ENCODE measurements around the gene ACAD9. TPM values are rescaled to one million over a fixed set of nuclear protein-coding genes. Genes with fewer than 3 reads are reported as not detected.

The ACAD9 gene
- total RNA-seq, 2 donors from 2014 or later, result 29.9 to 40.8 TPM

- TF ChIP-seq, protein P1, sequence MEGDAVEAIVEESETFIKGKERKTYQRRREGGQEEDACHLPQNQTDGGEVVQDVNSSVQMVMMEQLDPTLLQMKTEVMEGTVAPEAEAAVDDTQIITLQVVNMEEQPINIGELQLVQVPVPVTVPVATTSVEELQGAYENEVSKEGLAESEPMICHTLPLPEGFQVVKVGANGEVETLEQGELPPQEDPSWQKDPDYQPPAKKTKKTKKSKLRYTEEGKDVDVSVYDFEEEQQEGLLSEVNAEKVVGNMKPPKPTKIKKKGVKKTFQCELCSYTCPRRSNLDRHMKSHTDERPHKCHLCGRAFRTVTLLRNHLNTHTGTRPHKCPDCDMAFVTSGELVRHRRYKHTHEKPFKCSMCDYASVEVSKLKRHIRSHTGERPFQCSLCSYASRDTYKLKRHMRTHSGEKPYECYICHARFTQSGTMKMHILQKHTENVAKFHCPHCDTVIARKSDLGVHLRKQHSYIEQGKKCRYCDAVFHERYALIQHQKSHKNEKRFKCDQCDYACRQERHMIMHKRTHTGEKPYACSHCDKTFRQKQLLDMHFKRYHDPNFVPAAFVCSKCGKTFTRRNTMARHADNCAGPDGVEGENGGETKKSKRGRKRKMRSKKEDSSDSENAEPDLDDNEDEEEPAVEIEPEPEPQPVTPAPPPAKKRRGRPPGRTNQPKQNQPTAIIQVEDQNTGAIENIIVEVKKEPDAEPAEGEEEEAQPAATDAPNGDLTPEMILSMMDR (IDR thresholded peaks at IDR 0.05), result no peak
- ATAC-seq (ENCODE audit: insufficient number of reproducible peaks, low FRiP score, low read depth), result no peak
- H3K27me3 ChIP-seq (replicated peaks; ENCODE audit: insufficient read depth), result no peaks in the 10 kb centered on the region
These were observed 30.5 kb upstream of the ACAD9 start for GRCh38 chr3:128848936-128849335.

GRCh38 chr3:128849911-128850455 lies 29.4 kb upstream of the ACAD9 start:
- ATAC-seq (ENCODE audit: insufficient number of reproducible peaks, low FRiP score, low read depth) (no peak), DNase-seq (ENCODE audit: low spot score) (no peak)
- peaks cover 9 to 13% of the 10 kb centered on the region in 2 donors for H3K4me1 ChIP-seq (ENCODE audit: control insufficient read depth in 1 of 2, low read depth in 2 of 2)
- no peak overlapping the region for H3K27ac ChIP-seq
- no peaks in the 10 kb centered on the region for H3K27me3 ChIP-seq (replicated peaks; ENCODE audit: insufficient read depth)
- TF ChIP-seq, protein P1 (IDR thresholded peaks at IDR 0.05), result no peak
- H3K9me3 ChIP-seq, result peaks cover 10% of the 10 kb centered on the region
- H3K4me3 ChIP-seq, result no peak overlapping the region
- H3K36me3 ChIP-seq, result no peaks in the 10 kb centered on the region

More at GRCh38 chr3:128848936-128849335, 30.5 kb upstream of the ACAD9 start:
- H3K27ac ChIP-seq, result no peak overlapping the region
- H3K4me1 ChIP-seq (ENCODE audit: control insufficient read depth in 1 of 2, low read depth in 2 of 2), result peaks cover 9 to 13% of the 10 kb centered on the region in 2 donors
- H3K4me3 ChIP-seq, result no peak overlapping the region
- DNase-seq (ENCODE audit: low spot score), result no peak
- H3K9me3 ChIP-seq, result peaks cover 2% of the 10 kb centered on the region
- no peaks in the 10 kb centered on the region for H3K36me3 ChIP-seq

GRCh38 chr3:128850544-128850943 lies 28.9 kb upstream of the ACAD9 start:
- Histone ChIP-seq H3K27ac (no peak overlapping the region), H3K4me1 (ENCODE audit: control insufficient read depth in 1 of 2, low read depth in 2 of 2) (peaks cover 7 to 9% of the 10 kb centered on the region in 2 donors), H3K9me3 (peaks cover 10% of the 10 kb centered on the region), H3K36me3 (no peaks in the 10 kb centered on the region), H3K4me3 (no peak overlapping the region), H3K27me3 (replicated peaks; ENCODE audit: insufficient read depth) (no peaks in the 10 kb centered on the region)
- no peak for ATAC-seq (ENCODE audit: insufficient number of reproducible peaks, low FRiP score, low read depth)
- TF ChIP-seq, protein P1 (IDR thresholded peaks at IDR 0.05), result no peak
- no peak for DNase-seq (ENCODE audit: low spot score)

DNA sequence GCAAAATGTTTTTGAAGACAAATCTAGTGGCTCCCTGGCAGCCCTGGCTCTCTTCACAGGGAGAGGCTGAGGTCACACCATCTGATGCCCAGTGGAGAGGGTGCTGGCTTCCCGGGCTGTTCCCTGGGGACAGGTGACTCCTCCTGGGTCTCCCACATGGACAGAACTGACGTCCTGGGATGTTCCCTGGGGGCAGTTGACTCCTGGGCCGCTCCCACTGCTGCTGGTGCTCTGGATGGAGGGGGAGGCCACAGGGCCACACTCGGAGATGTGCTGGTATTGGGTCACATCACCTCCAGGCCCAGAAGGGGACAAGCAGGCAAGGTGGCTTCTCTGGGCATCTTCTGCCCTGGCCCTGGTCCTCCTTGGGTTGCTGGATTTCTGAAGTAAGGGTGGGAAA lies 27.8 kb upstream of the ACAD9 start:
- TF ChIP-seq, protein P1 (IDR thresholded peaks at IDR 0.05), result no peak
- ATAC-seq (ENCODE audit: insufficient number of reproducible peaks, low FRiP score, low read depth), result no peak
- Histone ChIP-seq H3K27me3 (replicated peaks; ENCODE audit: insufficient read depth) (no peaks in the 10 kb centered on the region), H3K9me3 (peaks cover 10% of the 10 kb centered on the region), H3K4me3 (no peak overlapping the region), H3K27ac (no peak overlapping the region), H3K36me3 (no peaks in the 10 kb centered on the region), H3K4me1 (ENCODE audit: control insufficient read depth in 1 of 2, low read depth in 2 of 2) (no peaks in the 10 kb centered on the region)
- no peak for DNase-seq (ENCODE audit: low spot score)

DNA sequence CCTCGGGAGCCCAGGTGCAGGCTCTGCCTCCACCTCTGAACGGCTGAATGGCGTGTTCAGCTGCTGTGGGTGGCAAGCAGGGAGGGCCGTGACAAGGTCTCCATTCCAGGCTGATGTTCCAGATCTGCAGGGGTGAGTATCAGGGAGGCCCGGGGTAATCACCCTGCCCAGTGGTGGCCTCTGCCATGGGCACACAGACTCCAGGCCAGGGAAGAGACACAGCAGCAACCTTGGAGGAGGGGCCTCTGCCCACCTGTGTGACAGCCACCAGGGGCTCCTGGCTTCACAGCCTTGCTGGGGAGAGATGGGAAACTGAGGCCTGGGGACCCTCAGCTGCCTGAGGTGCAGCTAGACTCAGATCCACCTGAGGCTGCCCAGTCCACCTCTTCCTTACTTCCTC lies 25.6 kb upstream of the ACAD9 start:
- no peak overlapping the region for H3K4me3 ChIP-seq
- H3K27ac ChIP-seq, result no peak overlapping the region
- H3K27me3 ChIP-seq (replicated peaks; ENCODE audit: insufficient read depth), result no peaks in the 10 kb centered on the region
- H3K4me1 ChIP-seq (ENCODE audit: control insufficient read depth in 1 of 2, low read depth in 2 of 2), result no peaks in the 10 kb centered on the region
- no peaks in the 10 kb centered on the region for H3K36me3 ChIP-seq
- H3K9me3 ChIP-seq, result peaks cover 21% of the 10 kb centered on the region
- TF ChIP-seq, protein P1 (IDR thresholded peaks at IDR 0.05), result no peak
- ATAC-seq (ENCODE audit: insufficient number of reproducible peaks, low FRiP score, low read depth) (no peak), DNase-seq (ENCODE audit: low spot score) (no peak)

Measured in thoracic aorta (tissue), 2 donors.